ENCODE measurements around the gene CCDC110. TPM values are rescaled to one million over a fixed set of nuclear protein-coding genes. Genes with fewer than 3 reads are reported as not detected.

Gene CCDC110
- total and polyA plus RNA-seq, 2 experiments from 2014 or later: 0.13 to 0.22 TPM

DNA sequence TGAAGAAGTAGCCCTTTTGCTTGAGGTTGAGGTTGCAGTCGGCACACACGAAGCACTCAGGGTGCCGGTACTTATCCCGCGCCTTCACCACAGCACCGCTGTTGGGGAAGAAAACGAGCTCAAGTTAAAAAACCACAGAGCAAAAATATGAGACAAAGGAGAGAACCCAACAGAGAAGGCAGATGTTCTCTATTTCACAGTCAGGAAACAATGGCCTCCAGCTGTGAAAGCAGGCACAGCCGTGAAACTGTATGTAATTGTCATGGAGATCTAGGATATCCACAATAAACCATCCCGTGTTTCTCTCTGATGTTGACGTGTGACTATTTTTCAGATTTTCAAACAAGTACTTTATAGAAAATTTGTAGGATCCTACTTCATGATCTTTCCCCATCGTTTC lies 30.9 kb upstream of the CCDC110 start:
- no peaks in the 10 kb centered on the region for H3K36me3 ChIP-seq (ENCODE audit: low read depth)
- in situ Hi-C loops (cut with MboI): no loop called here
- H3K4me1 ChIP-seq (ENCODE audit: insufficient read depth): no peaks in the 10 kb centered on the region
- H3F3A ChIP-seq (ENCODE audit: insufficient read depth): no peaks in the 10 kb centered on the region
- H3K9me3 ChIP-seq (ENCODE audit: low read depth): no peaks in the 10 kb centered on the region
- DNase-seq: no peak
- WGBS, 2 experiments (ENCODE audit: low coverage in 1 of 2, low lambda C conversion rate in 2 of 2, missing lambda C conversion rate in 2 of 2): 60 to 62% methylated on average over 11 of the region's 11 CpGs
- no peaks in the 10 kb centered on the region for H3K9me2 ChIP-seq (ENCODE audit: insufficient read depth)
- no peak overlapping the region for H3K4me3 ChIP-seq
- no peak overlapping the region for H2AFZ ChIP-seq
- no peak overlapping the region for H3K9ac ChIP-seq
- H3K79me2 ChIP-seq (ENCODE audit: insufficient read depth): no peaks in the 10 kb centered on the region
- no peaks in the 10 kb centered on the region for H4K20me1 ChIP-seq (ENCODE audit: insufficient read depth)
- no peak overlapping the region for H3K27ac ChIP-seq
- H3K4me2 ChIP-seq (ENCODE audit: unreplicated experiment): no peak overlapping the region
- no peaks in the 10 kb centered on the region for H3K27me3 ChIP-seq (replicated peaks; ENCODE audit: insufficient read depth)
- no peak for TF ChIP-seq EZH2 (IDR thresholded peaks at IDR 0.05; ENCODE audit: insufficient read depth, poor library complexity, severe bottlenecking)
- TF ChIP-seq EZH2phosphoT487 (IDR thresholded peaks at IDR 0.05; ENCODE audit: insufficient read depth, low read depth): no peak

DNA sequence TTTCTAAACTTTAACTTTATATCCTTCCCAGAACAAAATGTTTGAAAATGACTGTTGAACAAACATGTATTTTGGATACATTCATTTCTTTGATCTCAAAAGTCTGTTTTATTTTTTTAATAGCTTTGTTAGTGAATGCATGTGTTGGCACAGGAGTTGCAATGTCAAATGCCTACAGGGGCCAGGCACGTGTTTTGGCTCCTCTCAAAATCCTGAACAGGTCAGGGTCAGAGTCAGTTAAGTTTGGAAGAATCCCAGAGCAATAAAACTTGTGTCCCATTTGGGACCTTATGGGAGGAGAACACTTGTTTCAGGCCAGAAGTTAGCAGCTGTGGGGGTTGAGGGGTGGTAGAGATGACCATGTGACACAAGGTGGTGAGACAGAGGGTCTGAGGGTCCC lies 29.0 kb upstream of the CCDC110 start:
- Histone ChIP-seq H3K9me2 (ENCODE audit: insufficient read depth) (no peaks in the 10 kb centered on the region), H2AFZ (no peak overlapping the region), H3F3A (ENCODE audit: insufficient read depth) (no peaks in the 10 kb centered on the region), H3K79me2 (ENCODE audit: insufficient read depth) (no peaks in the 10 kb centered on the region), H4K20me1 (ENCODE audit: insufficient read depth) (no peaks in the 10 kb centered on the region), H3K4me3 (no peak overlapping the region), H3K4me2 (ENCODE audit: unreplicated experiment) (no peak overlapping the region), H3K4me1 (ENCODE audit: insufficient read depth) (no peaks in the 10 kb centered on the region), H3K27me3 (replicated peaks; ENCODE audit: insufficient read depth) (no peaks in the 10 kb centered on the region), H3K9ac (no peak overlapping the region), H3K9me3 (ENCODE audit: low read depth) (no peaks in the 10 kb centered on the region), H3K27ac (no peak overlapping the region), H3K36me3 (ENCODE audit: low read depth) (no peaks in the 10 kb centered on the region)
- DNase-seq: no peak
- TF ChIP-seq EZH2 (IDR thresholded peaks at IDR 0.05; ENCODE audit: insufficient read depth, poor library complexity, severe bottlenecking): no peak
- TF ChIP-seq EZH2phosphoT487 (IDR thresholded peaks at IDR 0.05; ENCODE audit: insufficient read depth, low read depth): no peak
- WGBS, 2 experiments (ENCODE audit: low coverage in 1 of 2, low lambda C conversion rate in 2 of 2, missing lambda C conversion rate in 2 of 2): 0 to 3% methylated on average over 1 of the region's 1 CpG
- in situ Hi-C loops (cut with MboI): no loop called here

DNA sequence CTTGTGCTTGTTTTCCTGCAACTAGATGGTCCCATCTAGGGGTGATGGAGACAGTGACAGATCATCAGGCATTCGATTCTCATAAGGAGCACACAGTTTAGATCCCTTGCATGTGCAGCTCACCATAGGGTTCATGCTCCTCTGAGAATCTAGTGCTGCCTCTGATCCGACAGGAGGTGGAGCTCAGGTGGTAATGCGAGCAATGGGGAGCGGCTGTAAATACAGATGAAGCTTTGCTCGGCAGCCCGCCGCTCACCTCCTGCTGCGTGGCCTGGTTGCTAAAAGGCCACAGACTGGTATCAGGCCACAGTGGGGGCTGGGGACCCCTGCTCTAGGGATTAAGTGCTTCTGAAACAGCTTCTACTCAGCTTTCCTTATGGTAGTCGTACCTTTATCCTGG lies 28.5 kb upstream of the CCDC110 start:
- Histone ChIP-seq H4K20me1 (ENCODE audit: insufficient read depth) (no peaks in the 10 kb centered on the region), H3K36me3 (ENCODE audit: low read depth) (no peaks in the 10 kb centered on the region), H3K79me2 (ENCODE audit: insufficient read depth) (no peaks in the 10 kb centered on the region), H2AFZ (no peak overlapping the region), H3K9ac (no peak overlapping the region), H3K27me3 (replicated peaks; ENCODE audit: insufficient read depth) (no peaks in the 10 kb centered on the region), H3K27ac (no peak overlapping the region), H3K4me2 (ENCODE audit: unreplicated experiment) (no peak overlapping the region), H3K9me2 (ENCODE audit: insufficient read depth) (no peaks in the 10 kb centered on the region), H3F3A (ENCODE audit: insufficient read depth) (no peaks in the 10 kb centered on the region), H3K9me3 (ENCODE audit: low read depth) (no peaks in the 10 kb centered on the region), H3K4me1 (ENCODE audit: insufficient read depth) (no peaks in the 10 kb centered on the region), H3K4me3 (no peak overlapping the region)
- no peak for DNase-seq
- TF ChIP-seq EZH2phosphoT487 (IDR thresholded peaks at IDR 0.05; ENCODE audit: insufficient read depth, low read depth) (no peak), EZH2 (IDR thresholded peaks at IDR 0.05; ENCODE audit: insufficient read depth, poor library complexity, severe bottlenecking) (no peak)
- WGBS, 2 experiments (ENCODE audit: low coverage in 1 of 2, low lambda C conversion rate in 2 of 2, missing lambda C conversion rate in 2 of 2): 72 to 74% methylated on average over 9 of the region's 9 CpGs
- in situ Hi-C loops (cut with MboI): no loop called here

DNA sequence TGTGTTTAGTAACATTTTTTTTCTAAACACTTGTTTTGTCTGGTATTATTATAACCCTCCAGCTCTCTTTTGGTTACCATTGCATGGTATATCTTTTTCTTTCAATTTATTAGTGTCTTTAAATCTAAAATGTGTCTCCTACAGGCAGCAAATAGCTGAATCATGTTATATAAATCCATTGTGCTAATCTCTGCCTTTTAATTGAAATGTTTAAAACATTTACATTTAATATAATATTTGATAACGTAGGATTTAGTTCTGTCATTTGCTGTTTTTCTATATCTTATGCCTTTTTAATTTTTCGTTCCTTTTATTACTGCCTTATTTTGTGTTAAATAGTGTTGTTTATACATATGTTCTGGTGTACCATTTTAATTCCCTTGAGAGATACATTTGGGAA lies 17.1 kb upstream of the CCDC110 start:
- Histone ChIP-seq H4K20me1 (ENCODE audit: insufficient read depth) (no peaks in the 10 kb centered on the region), H3K27ac (no peak overlapping the region), H3K79me2 (ENCODE audit: insufficient read depth) (no peaks in the 10 kb centered on the region), H3K9me3 (ENCODE audit: low read depth) (no peaks in the 10 kb centered on the region), H2AFZ (no peak overlapping the region), H3K36me3 (ENCODE audit: low read depth) (no peaks in the 10 kb centered on the region), H3K9ac (no peak overlapping the region), H3K4me2 (ENCODE audit: unreplicated experiment) (no peak overlapping the region), H3K4me1 (ENCODE audit: insufficient read depth) (no peaks in the 10 kb centered on the region), H3F3A (ENCODE audit: insufficient read depth) (no peaks in the 10 kb centered on the region), H3K4me3 (no peak overlapping the region), H3K27me3 (replicated peaks; ENCODE audit: insufficient read depth) (no peaks in the 10 kb centered on the region; the same call in 1 of the 2 replicates), H3K9me2 (ENCODE audit: insufficient read depth) (no peaks in the 10 kb centered on the region)
- no peak for DNase-seq
- in situ Hi-C loops (cut with MboI): no loop called here
- 8 to 10% methylated on average over 2 of the region's 2 CpGs for WGBS, 2 experiments (ENCODE audit: low coverage in 1 of 2, low lambda C conversion rate in 2 of 2, missing lambda C conversion rate in 2 of 2)
- no peak for TF ChIP-seq EZH2 (IDR thresholded peaks at IDR 0.05; ENCODE audit: insufficient read depth, poor library complexity, severe bottlenecking)

DNA sequence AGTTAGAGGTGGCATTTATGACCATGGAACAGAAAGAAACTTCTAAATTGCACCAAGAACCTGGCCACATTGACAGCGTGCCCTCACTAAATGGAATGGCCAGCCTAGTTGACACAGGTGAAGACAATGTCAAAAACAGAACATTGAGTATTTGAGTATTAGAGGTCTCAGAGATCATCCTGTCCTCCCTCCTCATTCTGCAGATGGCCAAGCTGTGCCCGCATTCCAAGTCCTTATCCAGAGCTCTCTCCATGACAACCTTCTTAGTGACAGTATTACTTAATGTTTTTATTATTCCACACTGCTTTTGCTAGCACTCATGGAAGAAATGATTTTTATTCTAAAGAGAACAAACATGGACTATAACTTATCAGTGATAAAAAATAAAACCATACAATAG lies 9.9 kb upstream of the CCDC110 start:
- Histone ChIP-seq H3K4me2 (ENCODE audit: unreplicated experiment) (no peak overlapping the region), H2AFZ (no peak overlapping the region), H3K9ac (no peak overlapping the region), H3K79me2 (ENCODE audit: insufficient read depth) (no peaks in the 10 kb centered on the region), H3K36me3 (ENCODE audit: low read depth) (no peaks in the 10 kb centered on the region), H3K4me3 (no peak overlapping the region), H3K27ac (no peak overlapping the region), H3K9me2 (ENCODE audit: insufficient read depth) (no peaks in the 10 kb centered on the region), H3F3A (ENCODE audit: insufficient read depth) (no peaks in the 10 kb centered on the region), H4K20me1 (ENCODE audit: insufficient read depth) (no peaks in the 10 kb centered on the region), H3K9me3 (ENCODE audit: low read depth) (no peaks in the 10 kb centered on the region), H3K27me3 (replicated peaks; ENCODE audit: insufficient read depth) (peaks cover 20% of the 10 kb centered on the region), H3K4me1 (ENCODE audit: insufficient read depth) (no peaks in the 10 kb centered on the region)
- in situ Hi-C loops (cut with MboI): no loop called here
- TF ChIP-seq EZH2phosphoT487 (IDR thresholded peaks at IDR 0.05; ENCODE audit: insufficient read depth, low read depth): no peak
- no peak for TF ChIP-seq EZH2 (IDR thresholded peaks at IDR 0.05; ENCODE audit: insufficient read depth, poor library complexity, severe bottlenecking)
- 42 to 50% methylated on average over 2 of the region's 2 CpGs for WGBS, 2 experiments (ENCODE audit: low coverage in 1 of 2, low lambda C conversion rate in 2 of 2, missing lambda C conversion rate in 2 of 2)
- DNase-seq: no peak
